GM12878 (cell line): ENCODE measurements around the gene IFITM5. TPM values are rescaled to one million over a fixed set of nuclear protein-coding genes. Genes with fewer than 3 reads are reported as not detected.

Experiments used
- ATAC-seq: fragments of 200-7000 bp; cut with Tn5 transposase; 3 replicates; pipeline ENCODE4 v1.9.1; 2020; ENCODE audit warnings: mild to moderate bottlenecking, moderate library complexity
- BruUV-seq: library from RNA; stranded (reverse); fragments of 400-500 nt; replicated peaks from 2 replicates; lab custom pipeline; 2021; lab: Mats Ljungman, UMichigan
- CTCF ChIA-PET: fragments of 300-600 bp; sonication (Branson Sonifier 250); formaldehyde crosslinking; extraction: SDS; loops from one replicate; lab custom pipeline; 2021; ENCODE audit warnings: inconsistent platforms; lab: Yijun Ruan, JAX
- POLR2A ChIA-PET: fragments of 350-600 bp; formaldehyde crosslinking; extraction: SDS; loops from one replicate; lab custom pipeline; 2021; ENCODE audit warnings: inconsistent platforms; lab: Charles Lee
- RAD21 ChIA-PET: fragments of 300-600 bp; sonication (Branson Sonifier 250); formaldehyde crosslinking; loops from one replicate; lab custom pipeline; 2023; ENCODE audit warnings: antibody characterized with exemption; ENCODE audit not compliant: unreplicated experiment; lab: Charles Lee
- SMC1A ChIA-PET: fragments of 300-600 bp; sonication (Branson Sonifier 250); formaldehyde crosslinking; loops from one replicate; lab custom pipeline; 2023; ENCODE audit not compliant: unreplicated experiment, uncharacterized antibody; lab: Charles Lee
- DNase-seq: peaks from one replicate; pipeline ENCODE4 v3.0.0-alpha.2; 2011; ENCODE audit warnings: low read depth, low spot score
- FAIRE-seq: peaks from 3 replicates; lab custom pipeline; 2011; peaks lifted over from hg19 to GRCh38; lab: Jason Lieb, UNC
- H2AFZ ChIP-seq: 2 replicates; pipeline ENCODE4 v1.6.0; 2011; ENCODE audit warnings: low read depth, low read length, control low read depth; ENCODE audit not compliant: control insufficient read depth
- H3K27ac ChIP-seq: 2 replicates; pipeline ENCODE4 v1.5.1; 2011; ENCODE audit warnings: control low read depth; ENCODE audit not compliant: control insufficient read depth, insufficient read depth
- H3K27me3 ChIP-seq, 2 experiments: replicated peaks in 1 of 2; 2 replicates each; pipeline versions ENCODE4 v1.6.0 to v1.6.1; 2011; ENCODE audit warnings: low read length in 1 of 2; ENCODE audit not compliant: control insufficient read depth in 2 of 2, insufficient read depth in 2 of 2
- H3K36me3 ChIP-seq, 2 experiments: 2 replicates each; pipeline ENCODE4 v1.5.1; 2011; ENCODE audit warnings: low read length in 1 of 2; ENCODE audit not compliant: control insufficient read depth in 2 of 2, insufficient read depth in 2 of 2
- H3K4me1 ChIP-seq: 2 replicates; pipeline ENCODE4 v1.6.1; 2011; ENCODE audit warnings: mild to moderate bottlenecking, low read length, moderate library complexity, mixed read lengths; ENCODE audit not compliant: control insufficient read depth, insufficient read depth
- H3K4me2 ChIP-seq: 2 replicates; pipeline ENCODE4 v1.6.0; 2011; ENCODE audit warnings: control low read depth; ENCODE audit not compliant: control insufficient read depth, insufficient read depth
- H3K4me3 ChIP-seq: fragments of 200-600 bp; sonication (generic); 2 replicates; pipeline ENCODE4 v1.5.1; 2016
- H3K79me2 ChIP-seq: 2 replicates; pipeline ENCODE4 v1.6.0; 2011; ENCODE audit warnings: low read length; ENCODE audit not compliant: control insufficient read depth, insufficient read depth
- H3K9ac ChIP-seq: 2 replicates; pipeline ENCODE4 v1.8.0; 2011; ENCODE audit warnings: low read length, control low read depth, mixed read lengths; ENCODE audit not compliant: control insufficient read depth, insufficient read depth
- H3K9me3 ChIP-seq: replicated peaks from 3 replicates; pipeline ENCODE4 v1.5.1; 2011; ENCODE audit warnings: mild to moderate bottlenecking, low read length; ENCODE audit not compliant: control insufficient read depth, insufficient read depth
- H4K20me1 ChIP-seq: 2 replicates; pipeline ENCODE4 v1.6.0; 2011; ENCODE audit not compliant: control insufficient read depth, insufficient read depth
- CBX3 ChIP-seq: fragments of 200-600 bp; sonication (generic); IDR thresholded peaks from 2 replicates; pipeline ENCODE4 v1.6.1; 2016; ENCODE audit warnings: low read depth, borderline replicate concordance
- CHD1 ChIP-seq: IDR thresholded peaks from 2 replicates; pipeline ENCODE4 v1.6.1; 2012; ENCODE audit warnings: low read depth, low read length, improper control_type of control experiment
- CHD2 ChIP-seq: IDR thresholded peaks from 2 replicates; pipeline ENCODE4 v1.6.1; 2011; ENCODE audit warnings: low read depth, low read length, improper control_type of control experiment, borderline replicate concordance
- EP300 ChIP-seq, 2 experiments: fragments of 150-350 bp in 1 of 2; IDR thresholded peaks; 2 replicates each; pipeline ENCODE4 v1.6.1; 2011 to 2012; ENCODE audit warnings: low read depth in 2 of 2, low read length in 2 of 2, borderline replicate concordance in 1 of 2, improper control_type of control experiment in 1 of 2, inconsistent platforms in 1 of 2; ENCODE audit not compliant: control insufficient read depth in 1 of 2
- GATAD2B ChIP-seq: fragments of 450-650 bp; conservative IDR thresholded peaks from 2 replicates; pipeline ENCODE4 v1.6.1; 2017; ENCODE audit warnings: low read depth, mild to moderate bottlenecking, moderate library complexity
- HDAC6 ChIP-seq: fragments of 200-600 bp; sonication (generic); IDR thresholded peaks from one replicate; pipeline ENCODE4 v1.8.0; 2017; ENCODE audit warnings: antibody characterized with exemption; ENCODE audit not compliant: unreplicated experiment
- MXI1 ChIP-seq: fragments of 150-350 bp; IDR thresholded peaks from 2 replicates; pipeline ENCODE4 v1.6.1; 2011; ENCODE audit warnings: low read depth, mild to moderate bottlenecking, inconsistent platforms, low read length, improper control_type of control experiment
- TCF3 ChIP-seq: IDR thresholded peaks from 2 replicates; pipeline ENCODE4 v1.6.1; 2012; ENCODE audit warnings: low read depth, mild to moderate bottlenecking, low read length, borderline replicate concordance; ENCODE audit not compliant: insufficient read depth
- TCF7 ChIP-seq: IDR thresholded peaks from 2 replicates; pipeline ENCODE4 v1.6.1; 2014; ENCODE audit warnings: antibody characterized with exemption, borderline replicate concordance
- YBX1 ChIP-seq: fragments of 450-650 bp; IDR thresholded peaks from 2 replicates; pipeline ENCODE4 v1.6.1; 2016; ENCODE audit warnings: antibody characterized with exemption
- ZNF622 ChIP-seq: fragments of 450-650 bp; IDR thresholded peaks from 2 replicates; pipeline ENCODE4 v1.6.1; 2017; ENCODE audit warnings: mild to moderate bottlenecking, inconsistent platforms
- WGBS: methylation state at CpG from one replicate; pipeline ENCODE4 v1.1.6; 2016; ENCODE audit warnings: low lambda C conversion rate; ENCODE audit not compliant: insufficient replicate concordance, insufficient coverage; ENCODE audit errors: missing lambda C conversion rate; 5-methylcytosine and 5-hydroxymethylcytosine counted together
- in situ Hi-C: fragments of 300-500 bp; cut with MboI; formaldehyde crosslinking; loops from 9 replicates; pipeline ENCODE4 v1.14.3; 2018; ENCODE audit warnings: mixed read lengths
- intact Hi-C: fragments of 100-400 bp; cut with micrococcal nuclease; formaldehyde crosslinking; loops from one replicate; pipeline ENCODE4 v1.14.2; 2022; ENCODE audit not compliant: unreplicated experiment
- polyA plus RNA-seq, 11 experiments: library from polyadenylated mRNA; depleted of rRNA in 4 of 11; unstranded in 6 of 11; stranded (reverse) in 5 of 11; fragments of >200 nt; fragmentation: Nextera tagmentation in 4 of 11; fragmentation: Illumina TruSeq in 1 of 11; extraction: Ambion mirVana in 4 of 11; extraction: Trizol in 1 of 11; gene quantifications; 1 replicate in 1 of 11; 2 replicates in 10 of 11; pipeline versions ENCODE4 v1.2.1 to v1.2.3, GENCODE V29; 2011 to 2016; ENCODE audit warnings: inconsistent platforms in 2 of 11, missing spikeins in 2 of 11, low read depth in 1 of 11
- total RNA-seq, 4 experiments: library from RNA; depleted of rRNA in 3 of 4; stranded (reverse); fragments of >200 nt in 3 of 4; fragmentation: Illumina TruSeq in 1 of 4; extraction: Trizol in 1 of 4; gene quantifications; 2 replicates each; pipeline versions ENCODE4 v1.2.1 to v1.2.3, GENCODE V29; 2013 to 2021
- TF ChIP-seq, protein P1 (sequence below): fragments of 450-650 bp; IDR thresholded peaks from 2 replicates; pipeline ENCODE4 v1.6.1; 2018; ENCODE audit warnings: mild to moderate bottlenecking, low read depth, moderate library complexity; ENCODE audit not compliant: partially characterized antibody
- TF ChIP-seq, protein P2 (sequence below): fragments of 450-650 bp; IDR thresholded peaks from 2 replicates; pipeline ENCODE4 v1.6.1; 2016; ENCODE audit warnings: mild to moderate bottlenecking, moderate library complexity, borderline replicate concordance

IFITM5 gene
- total and polyA plus RNA-seq, 10 of the 15 experiments (the other 5 are each of a cell fraction or from before 2014, with no cell fraction given): not detected

DNA sequence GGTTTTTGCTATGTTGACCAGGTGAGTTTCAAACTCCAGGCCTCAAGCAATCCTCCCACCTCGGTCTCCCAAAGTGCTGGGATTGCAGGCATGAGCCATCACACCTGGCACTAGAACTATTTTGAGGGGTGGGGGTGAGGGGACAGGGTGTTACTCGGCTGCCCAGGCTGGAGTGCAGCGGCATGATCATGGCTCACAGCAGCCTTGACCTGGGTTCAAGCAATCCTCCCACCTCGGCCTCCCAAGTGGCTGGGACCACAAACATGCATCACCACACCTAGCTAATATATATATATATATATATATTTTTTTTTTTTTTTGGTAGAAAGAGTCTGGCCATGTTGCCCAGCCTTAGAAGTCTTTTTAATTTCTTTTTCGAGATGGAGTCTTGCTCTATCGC is 38.4 kb upstream of the IFITM5 start:
- in situ Hi-C loops: no loop called here
- peaks cover 2% of the 10 kb centered on the region; the same call in 2 of the 3 replicates for H3K9me3 ChIP-seq
- ChIA-PET POLR2A (interaction anchor here (0.6 to 2.7 kb wide), 2 partner anchors 11 to 65 kb away, joined by 6 to 17 read pairs; no protein-coding TSS in a partner anchor), RAD21 (no interaction called here), CTCF (interaction anchor here (3.2 kb wide), 1 partner anchor 11 kb away, joined by 17 read pairs; no protein-coding TSS in a partner anchor), SMC1A (interaction anchor here (1.0 to 2.5 kb wide), 2 partner anchors 11 to 16 kb away, joined by 3 to 15 read pairs; no protein-coding TSS in a partner anchor)
- H2AFZ ChIP-seq: no peak overlapping the region
- H4K20me1 ChIP-seq: no peaks in the 10 kb centered on the region
- BruUV-seq: no TSS peak
- no peaks in the 10 kb centered on the region for H3K36me3 ChIP-seq
- no peak overlapping the region for H3K9ac ChIP-seq
- WGBS: 72% methylated on average over 6 of the region's 6 CpGs
- no peak for DNase-seq
- TF ChIP-seq YBX1: no peak
- TF ChIP-seq ZNF622: no peak
- TF ChIP-seq, protein P1, sequence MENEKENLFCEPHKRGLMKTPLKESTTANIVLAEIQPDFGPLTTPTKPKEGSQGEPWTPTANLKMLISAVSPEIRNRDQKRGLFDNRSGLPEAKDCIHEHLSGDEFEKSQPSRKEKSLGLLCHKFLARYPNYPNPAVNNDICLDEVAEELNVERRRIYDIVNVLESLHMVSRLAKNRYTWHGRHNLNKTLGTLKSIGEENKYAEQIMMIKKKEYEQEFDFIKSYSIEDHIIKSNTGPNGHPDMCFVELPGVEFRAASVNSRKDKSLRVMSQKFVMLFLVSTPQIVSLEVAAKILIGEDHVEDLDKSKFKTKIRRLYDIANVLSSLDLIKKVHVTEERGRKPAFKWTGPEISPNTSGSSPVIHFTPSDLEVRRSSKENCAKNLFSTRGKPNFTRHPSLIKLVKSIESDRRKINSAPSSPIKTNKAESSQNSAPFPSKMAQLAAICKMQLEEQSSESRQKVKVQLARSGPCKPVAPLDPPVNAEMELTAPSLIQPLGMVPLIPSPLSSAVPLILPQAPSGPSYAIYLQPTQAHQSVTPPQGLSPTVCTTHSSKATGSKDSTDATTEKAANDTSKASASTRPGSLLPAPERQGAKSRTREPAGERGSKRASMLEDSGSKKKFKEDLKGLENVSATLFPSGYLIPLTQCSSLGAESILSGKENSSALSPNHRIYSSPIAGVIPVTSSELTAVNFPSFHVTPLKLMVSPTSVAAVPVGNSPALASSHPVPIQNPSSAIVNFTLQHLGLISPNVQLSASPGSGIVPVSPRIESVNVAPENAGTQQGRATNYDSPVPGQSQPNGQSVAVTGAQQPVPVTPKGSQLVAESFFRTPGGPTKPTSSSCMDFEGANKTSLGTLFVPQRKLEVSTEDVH: no peak
- no peak for TF ChIP-seq CHD2
- no peak for TF ChIP-seq GATAD2B
- no peak for TF ChIP-seq TCF3
- TF ChIP-seq TCF7: no peak
- TF ChIP-seq, protein P2, sequence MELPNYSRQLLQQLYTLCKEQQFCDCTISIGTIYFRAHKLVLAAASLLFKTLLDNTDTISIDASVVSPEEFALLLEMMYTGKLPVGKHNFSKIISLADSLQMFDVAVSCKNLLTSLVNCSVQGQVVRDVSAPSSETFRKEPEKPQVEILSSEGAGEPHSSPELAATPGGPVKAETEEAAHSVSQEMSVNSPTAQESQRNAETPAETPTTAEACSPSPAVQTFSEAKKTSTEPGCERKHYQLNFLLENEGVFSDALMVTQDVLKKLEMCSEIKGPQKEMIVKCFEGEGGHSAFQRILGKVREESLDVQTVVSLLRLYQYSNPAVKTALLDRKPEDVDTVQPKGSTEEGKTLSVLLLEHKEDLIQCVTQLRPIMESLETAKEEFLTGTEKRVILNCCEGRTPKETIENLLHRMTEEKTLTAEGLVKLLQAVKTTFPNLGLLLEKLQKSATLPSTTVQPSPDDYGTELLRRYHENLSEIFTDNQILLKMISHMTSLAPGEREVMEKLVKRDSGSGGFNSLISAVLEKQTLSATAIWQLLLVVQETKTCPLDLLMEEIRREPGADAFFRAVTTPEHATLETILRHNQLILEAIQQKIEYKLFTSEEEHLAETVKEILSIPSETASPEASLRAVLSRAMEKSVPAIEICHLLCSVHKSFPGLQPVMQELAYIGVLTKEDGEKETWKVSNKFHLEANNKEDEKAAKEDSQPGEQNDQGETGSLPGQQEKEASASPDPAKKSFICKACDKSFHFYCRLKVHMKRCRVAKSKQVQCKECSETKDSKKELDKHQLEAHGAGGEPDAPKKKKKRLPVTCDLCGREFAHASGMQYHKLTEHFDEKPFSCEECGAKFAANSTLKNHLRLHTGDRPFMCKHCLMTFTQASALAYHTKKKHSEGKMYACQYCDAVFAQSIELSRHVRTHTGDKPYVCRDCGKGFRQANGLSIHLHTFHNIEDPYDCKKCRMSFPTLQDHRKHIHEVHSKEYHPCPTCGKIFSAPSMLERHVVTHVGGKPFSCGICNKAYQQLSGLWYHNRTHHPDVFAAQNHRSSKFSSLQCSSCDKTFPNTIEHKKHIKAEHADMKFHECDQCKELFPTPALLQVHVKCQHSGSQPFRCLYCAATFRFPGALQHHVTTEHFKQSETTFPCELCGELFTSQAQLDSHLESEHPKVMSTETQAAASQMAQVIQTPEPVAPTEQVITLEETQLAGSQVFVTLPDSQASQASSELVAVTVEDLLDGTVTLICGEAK: no peak
- no peak for TF ChIP-seq CHD1
- no peak for TF ChIP-seq MXI1
- no peak for TF ChIP-seq EP300 (IDR thresholded peaks at IDR 0.05; ENCODE audit: borderline replicate concordance in 1 of 2, control insufficient read depth in 1 of 2, low read depth in 2 of 2, low read length in 2 of 2)
- TF ChIP-seq CBX3: no peak
- no peak for TF ChIP-seq HDAC6
- peaks cover 2% of the 10 kb centered on the region for H3K4me1 ChIP-seq
- H3K27me3 ChIP-seq: no peaks in the 10 kb centered on the region
- no peak overlapping the region for H3K4me2 ChIP-seq
- no peak for FAIRE-seq
- intact Hi-C loops: no loop called here
- no peak for ATAC-seq
- no peak overlapping the region for H3K27ac ChIP-seq
- H3K4me3 ChIP-seq: no peak overlapping the region
- no peaks in the 10 kb centered on the region for H3K79me2 ChIP-seq
